GM18502 (cell line): ENCODE data around the gene POMGNT2.
"Not testable (repeated sequence)": the region's sequence is repeated elsewhere in the genome, so short reads cannot be mapped to it uniquely, and the experiment has no call there.

Source experiments
- ATAC-seq: cut with Tn5 transposase; IDR thresholded peaks from one replicate; pipeline ENCODE4 v1.9.1; 2021; ENCODE audit warnings: mild to moderate bottlenecking; ENCODE audit not compliant: unreplicated experiment, poor library complexity

The POMGNT2 gene

DNA sequence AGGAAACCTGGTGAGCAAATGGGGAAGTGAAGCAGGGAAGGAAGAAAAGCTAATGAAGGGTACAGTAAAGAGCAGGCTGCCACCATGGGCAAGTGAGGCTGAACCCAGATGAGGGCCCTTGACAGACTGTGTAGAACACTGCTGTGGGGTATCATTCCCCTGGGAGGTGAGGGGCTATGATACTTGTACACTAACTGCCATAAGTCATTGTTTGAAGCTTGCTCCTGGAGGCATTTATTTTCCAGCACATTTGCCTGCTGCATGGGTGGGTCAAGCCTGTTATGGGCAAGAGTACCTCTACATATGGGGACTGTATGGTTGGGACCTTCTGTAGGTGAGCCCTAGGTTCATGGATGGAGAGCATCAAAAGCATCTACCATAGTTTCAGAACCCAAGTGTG lies 57.4 kb downstream of the POMGNT2 start:
- ATAC-seq = no peak

DNA sequence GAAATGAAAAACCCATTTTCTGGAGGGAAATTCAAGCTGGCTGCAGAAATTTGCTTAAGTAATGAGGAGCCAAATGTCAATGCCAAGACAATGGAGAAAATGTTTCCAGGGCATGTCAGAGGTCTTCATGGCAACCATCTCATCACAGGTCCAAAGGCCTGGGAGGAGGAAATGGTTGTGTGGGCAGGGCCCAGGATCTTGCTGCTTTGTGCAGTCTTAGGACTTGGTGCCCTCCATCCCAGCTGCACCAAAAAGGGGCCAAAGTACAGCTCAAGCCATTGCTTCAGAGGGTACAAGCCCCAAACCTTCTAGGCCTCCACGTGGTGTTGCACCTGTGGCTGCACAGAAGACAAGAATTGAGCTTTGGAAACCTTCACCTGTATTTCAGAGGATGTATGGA lies 59.3 kb downstream of the POMGNT2 start:
- ATAC-seq = no peak

DNA sequence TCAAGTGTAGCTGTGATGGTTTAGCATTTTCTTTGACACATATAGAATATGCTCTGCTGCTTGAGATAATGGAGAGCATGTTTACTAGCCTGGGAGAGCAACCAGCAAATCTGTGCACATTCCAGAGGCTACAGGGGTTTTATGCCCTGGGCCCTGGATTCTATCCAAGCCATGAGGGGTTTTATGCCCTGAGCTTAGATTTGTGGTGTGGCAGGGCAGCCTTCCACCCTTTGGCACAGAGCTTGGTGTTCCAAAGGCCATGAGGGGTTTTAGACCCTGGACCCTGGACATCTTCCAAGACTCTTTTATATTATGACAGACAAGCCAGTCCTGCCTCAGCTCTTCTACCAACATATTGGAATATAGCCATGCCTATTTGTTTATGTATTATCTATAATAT lies 60.8 kb downstream of the POMGNT2 start:
- ATAC-seq = not testable (repeated sequence)

DNA sequence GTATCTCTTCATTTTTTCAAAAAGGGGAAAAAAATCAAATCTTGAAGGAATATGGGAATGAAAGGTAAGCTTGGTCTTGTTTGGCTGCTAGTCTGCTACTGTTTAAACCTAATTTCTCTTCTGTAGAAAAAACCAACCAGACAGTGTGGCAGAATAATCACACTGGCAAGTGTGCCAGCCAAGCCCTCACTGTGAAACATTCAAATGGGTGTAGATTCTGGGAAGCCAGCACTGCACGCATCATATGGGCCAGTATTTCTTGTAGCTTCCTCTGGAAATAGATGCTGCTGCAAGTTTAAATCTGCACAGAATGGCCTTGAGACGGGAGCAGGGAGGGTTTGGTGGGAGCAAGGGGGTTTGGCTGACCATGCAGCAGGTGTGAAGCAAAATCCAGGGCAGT lies 62.1 kb downstream of the POMGNT2 start:
- no peak for ATAC-seq

DNA sequence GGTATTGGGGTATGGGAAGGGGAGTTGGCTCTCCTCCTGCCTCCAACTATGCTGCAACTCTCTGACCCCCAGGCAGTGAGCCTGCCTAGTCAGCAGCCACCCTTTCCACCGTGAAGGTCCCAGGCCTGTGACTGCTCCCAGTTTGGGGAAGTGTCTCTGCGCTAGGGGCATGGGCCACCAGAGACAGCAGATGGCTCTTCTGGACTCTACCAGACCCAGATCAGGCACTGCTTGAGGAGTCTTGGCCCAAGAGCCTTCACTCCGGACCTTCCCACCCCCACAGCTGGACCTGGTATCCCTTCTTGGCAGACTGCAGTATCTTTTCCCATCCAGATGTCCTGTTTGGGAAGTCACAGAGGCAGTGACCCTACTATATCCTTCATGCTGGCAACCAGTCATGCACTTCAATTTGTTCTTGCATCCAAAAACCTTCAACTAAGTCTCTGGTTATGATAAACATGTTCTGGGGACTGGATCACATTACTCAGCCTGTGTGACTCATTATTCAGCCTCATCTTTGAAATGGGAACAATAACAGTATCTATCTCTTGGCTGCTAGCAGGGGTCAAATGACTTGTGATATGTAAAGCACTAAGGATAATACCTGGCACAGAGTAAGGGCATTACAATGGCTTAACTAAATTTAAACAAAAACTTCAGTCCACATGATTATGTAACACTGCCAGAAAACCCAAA lies 62.7 kb downstream of the POMGNT2 start:
- ATAC-seq = no peak

DNA sequence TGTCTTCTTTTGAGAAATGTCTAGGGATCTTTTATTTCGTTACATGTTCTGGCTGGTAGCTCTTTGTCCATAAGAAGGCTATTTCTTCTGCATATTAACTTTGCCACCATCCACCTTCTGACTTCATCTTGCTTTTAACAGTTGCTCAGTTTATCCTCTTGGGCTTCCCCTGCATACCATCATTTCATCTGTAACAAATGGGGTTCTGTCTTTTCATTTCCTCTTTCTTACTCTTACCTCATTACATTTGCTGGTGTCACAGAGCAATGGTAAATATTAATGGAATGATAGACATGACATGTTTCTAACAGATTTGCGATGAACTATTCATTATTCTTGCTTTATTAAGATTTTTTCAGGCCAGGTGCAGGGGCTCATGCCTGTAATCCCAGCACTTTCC lies 64.4 kb downstream of the POMGNT2 start:
- ATAC-seq = no peak

DNA sequence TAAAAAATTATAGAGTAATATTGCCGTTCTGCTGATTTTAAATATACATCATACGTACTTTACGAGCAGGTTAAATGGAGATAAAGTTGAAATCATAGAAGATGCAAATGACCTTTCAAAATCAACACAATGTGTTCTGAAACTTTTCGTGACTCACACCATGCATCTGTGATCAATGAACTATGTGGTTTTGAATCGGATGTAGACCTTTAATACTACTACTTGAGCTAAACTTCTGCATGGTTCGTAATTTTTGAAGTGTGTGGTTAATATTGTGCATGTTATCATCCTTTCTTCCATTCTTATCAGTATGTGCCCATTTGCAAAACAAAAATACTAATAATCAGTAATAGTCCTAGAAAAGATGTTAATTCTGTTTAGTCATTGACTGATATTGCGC lies 67.9 kb downstream of the POMGNT2 start:
- peak; percentile 42 for ATAC-seq

DNA sequence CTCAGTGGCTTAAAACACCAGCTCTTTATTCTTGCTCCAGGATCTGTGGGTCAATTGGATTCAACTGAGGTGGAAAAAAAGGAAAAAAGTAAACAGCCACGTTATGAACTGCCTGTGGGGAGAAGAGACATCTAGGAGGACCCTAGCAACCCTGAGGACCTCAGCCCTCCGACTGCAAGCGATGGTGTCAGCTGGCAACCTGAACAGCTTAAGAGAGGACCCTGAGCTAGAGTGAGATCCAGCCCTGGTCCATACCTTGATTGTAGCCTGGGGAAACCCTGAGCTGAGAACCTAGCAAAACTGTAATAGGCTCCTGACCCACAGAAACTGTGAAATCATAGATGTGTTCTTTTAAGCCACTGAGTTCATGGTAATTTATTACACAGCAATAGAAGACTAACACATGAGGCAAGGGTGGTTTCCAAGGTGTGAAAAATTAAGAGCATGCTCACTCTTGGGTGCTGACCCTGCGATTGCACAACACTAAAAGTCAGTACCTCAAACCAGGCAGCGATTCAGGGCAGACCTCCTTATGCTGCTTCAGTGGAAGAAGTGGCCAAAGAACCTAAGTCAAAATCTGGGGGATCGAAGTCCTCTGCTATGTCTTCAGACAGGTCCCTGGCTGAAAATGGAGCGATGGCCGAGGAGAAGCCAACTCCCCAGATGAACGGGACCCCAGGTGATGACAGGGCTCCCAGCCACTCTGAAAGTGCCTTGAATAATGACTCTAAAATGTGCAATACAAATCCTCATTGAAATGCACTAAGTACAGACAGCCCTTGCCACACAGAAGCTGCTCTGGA lies 69.1 kb downstream of the POMGNT2 start:
- no peak for ATAC-seq

DNA sequence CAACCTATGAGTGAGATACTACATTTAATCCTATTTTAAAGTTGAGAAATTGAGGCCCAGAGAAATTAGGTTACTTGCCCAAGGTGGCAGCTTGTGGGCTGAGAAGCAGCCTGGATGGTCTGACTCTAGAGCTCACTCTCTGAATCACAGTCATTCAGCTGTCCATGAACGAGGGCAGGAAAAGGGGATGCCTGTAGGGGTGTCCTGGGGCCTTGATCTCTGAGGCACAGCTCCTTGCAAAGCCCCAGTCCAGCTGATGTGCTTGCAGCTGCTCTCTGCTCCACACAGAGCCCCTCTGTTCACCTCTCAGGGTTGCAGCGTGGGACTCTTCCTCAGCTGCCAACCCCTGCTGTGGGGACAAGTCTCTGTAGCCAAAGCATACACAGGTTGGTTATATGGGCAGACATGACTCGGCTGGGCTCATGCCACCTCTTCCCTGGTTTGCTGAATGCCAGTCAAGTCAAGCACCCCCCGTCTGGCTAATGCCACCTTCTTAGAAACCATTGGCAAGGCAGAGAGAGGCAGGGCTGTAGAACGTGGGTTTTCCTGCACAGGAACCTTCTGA lies 70.0 kb downstream of the POMGNT2 start:
- no peak for ATAC-seq

DNA sequence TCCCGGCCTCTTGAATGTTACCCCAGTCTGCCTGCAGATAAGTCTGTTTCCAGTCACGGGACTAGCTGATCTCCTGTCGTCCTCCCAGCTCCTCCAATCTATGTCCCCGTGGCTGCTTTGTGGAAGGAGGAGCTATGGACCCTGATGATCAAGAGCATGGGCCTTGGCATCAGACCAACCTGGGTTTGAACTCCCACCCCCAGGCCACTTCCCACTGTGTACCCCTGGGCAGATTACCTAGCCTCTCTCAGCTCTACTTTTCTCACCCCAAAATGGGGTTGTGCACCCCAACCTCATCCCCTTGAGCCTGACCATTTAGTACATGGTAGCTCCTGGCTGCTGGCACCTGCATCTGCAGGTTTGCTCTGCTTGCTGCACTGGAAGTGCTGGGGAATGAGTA lies 71.0 kb downstream of the POMGNT2 start:
- ATAC-seq = no peak

DNA sequence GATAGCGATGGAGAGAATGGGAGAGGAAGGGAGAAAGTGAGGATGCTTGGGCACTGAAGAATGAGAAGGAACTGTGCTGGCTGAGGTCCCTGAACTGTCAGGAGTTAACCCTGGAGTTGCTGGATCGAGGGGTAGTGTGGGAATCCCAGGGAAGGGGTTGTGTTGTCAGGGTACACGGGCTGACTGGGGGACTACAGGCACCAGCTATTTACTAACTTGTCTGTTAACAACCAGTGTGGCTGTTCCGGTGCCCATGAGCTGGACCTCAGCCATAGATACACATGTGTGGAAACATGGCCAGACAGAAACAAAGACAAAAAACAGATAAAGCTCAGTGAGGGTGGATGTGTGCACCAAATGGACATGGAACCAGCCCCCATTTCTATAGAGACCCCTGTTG lies 71.7 kb downstream of the POMGNT2 start:
- no peak for ATAC-seq

DNA sequence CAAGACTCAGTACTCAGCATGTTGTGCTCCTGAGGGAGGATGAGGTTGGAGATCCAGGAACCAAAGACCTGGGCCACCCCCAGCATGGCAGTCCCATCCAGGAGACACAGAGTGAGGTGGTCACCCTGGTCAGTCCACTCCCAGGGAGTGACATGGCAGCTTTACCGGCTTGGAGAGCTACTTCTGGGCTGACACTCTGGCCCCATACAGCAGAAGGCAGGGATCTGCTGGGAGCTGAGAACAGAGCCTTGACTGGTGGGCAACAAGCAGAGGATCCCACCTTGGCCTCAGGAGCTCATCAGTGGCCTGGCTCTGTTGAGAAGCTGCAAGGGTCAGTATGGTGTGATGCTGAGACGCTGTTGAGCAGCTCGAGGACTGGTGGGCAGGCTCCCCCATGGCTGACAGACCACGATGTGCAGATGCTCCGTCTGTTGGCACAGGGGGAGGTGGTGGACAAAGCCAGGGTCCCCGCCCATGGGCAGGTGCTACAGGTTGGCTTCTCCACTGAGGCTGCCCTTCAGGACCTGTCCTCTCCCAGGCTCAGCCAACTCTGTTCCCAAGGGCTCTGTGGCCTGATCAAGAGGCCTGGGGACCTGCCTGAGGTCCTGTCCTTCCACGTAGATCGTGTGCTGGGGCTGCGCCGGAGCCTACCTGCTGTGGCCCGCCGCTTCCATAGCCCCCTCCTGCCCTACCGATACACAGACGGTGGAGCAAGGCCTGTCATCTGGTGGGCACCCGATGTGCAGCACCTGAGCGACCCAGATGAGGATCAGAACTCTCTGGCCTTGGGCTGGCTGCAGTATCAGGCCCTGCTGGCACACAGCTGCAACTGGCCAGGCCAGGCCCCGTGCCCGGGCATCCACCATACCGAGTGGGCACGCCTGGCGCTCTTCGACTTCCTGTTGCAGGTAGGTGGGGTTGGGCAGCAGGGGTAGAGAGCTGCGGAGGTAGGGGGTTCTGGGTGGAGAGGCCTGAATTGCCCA lies 72.9 kb downstream of the POMGNT2 start:
- ATAC-seq = no peak

DNA sequence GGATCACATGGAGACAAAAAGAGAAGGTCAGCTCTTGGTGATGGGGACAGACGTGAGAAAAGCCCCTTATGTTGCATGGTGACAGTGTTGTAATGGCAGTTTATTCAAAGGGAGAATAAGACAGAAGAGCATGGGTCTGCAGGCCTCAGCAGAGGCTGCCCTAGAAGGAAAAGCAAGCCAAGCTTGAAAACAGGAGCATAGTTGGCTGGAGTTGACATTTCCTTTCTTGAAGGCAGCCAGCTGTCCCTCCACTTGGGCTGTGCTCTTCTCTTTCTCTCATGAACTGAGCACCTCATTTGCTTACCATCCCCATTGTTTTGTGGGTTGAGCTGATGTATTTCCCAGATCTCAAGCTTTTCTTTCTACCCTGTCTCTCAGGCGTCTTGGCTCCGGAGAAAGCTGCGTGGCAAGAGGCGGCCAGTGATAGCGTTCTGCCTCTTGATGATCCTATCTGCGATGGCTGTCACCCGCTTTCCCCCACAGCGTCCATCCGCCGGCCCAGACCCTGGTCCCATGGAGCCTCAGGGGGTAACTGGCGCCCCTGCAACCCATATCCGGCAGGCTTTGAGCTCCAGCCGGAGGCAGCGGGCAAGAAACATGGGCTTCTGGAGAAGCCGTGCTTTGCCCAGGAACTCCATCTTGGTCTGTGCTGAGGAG lies 73.9 kb downstream of the POMGNT2 start:
- ATAC-seq = no peak

DNA sequence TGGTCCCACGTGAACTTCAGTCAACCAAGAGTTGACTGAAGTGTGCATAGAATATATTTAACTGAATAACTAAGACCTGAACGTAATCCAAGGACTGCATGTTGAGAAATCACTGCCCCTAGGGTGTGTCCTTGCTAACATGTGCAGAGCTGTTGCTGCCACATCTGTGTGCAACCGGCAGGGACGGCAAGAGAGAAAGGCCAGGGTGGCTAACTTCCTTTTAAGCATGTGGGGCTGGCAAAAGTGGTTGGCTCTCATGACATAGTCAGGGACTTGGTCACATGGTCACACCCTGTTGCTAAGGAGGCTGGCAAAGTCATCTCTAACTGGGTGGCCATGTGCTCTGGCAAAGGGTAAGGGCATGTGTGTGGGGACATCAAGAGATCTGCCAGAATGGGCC lies 74.4 kb downstream of the POMGNT2 start:
- no peak for ATAC-seq

DNA sequence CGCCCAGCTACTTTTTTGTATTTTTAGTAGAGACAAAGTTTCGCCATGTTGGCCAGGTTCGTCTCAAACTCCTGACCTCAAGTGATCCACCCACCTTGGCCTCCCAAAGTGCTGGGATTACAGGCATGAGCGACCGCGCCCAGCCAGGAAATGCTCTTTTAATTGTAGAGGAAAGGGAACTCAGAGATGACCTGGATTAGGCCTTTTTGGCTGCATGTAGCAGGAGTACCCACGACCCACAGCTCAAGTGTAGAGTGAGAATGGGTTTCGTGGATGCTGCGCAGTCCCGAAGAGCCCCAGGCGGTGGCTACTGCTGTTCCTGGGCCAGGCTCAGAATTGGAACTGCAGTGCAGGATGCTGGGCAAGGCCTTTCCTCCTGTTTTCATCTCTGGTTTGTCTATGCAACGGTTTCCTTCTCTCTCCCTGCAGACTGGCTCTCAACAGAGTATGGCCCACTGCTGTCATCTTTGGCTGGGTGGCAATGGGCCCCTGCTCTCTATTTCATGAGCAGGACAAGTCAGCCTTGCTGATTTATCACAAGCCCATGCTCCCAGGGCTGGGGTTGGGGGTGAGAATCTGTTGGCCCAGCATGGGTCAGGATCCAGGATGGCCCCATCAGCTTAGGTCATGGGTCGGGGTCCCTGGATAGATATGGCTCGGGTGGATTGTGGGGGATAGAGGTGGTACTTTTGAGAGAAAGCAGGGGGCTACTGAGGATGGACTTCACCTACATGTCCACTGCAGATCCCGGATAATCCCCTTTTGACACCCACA lies 75.5 kb downstream of the POMGNT2 start:
- ATAC-seq = no peak
